Smooth muscle cell (in vitro differentiated cells): ENCODE results near the gene WDR70. TPM values are rescaled to one million over a fixed set of nuclear protein-coding genes. Genes with fewer than 3 reads are reported as not detected.
"Not testable (repeated sequence)": the region's sequence is repeated elsewhere in the genome, so short reads cannot be mapped to it uniquely, and the experiment has no call there.

ENCODE experiments used
- DNase-seq: peaks from one replicate; lab custom pipeline; 2025; ENCODE audit not compliant: unreplicated experiment; lab: John Stamatoyannopoulos, UW
- H2AFZ ChIP-seq: fragments of 200-600 bp; sonication (generic); 2 replicates; pipeline ENCODE4 v1.6.0; 2016; ENCODE audit warnings: antibody characterized with exemption, low read depth, mild to moderate bottlenecking
- H3F3A ChIP-seq: fragments of 200-600 bp; sonication (generic); 2 replicates; pipeline ENCODE4 v1.6.0; 2017; ENCODE audit warnings: antibody characterized with exemption, low read depth
- H3K27ac ChIP-seq: fragments of 200-600 bp; sonication (generic); 2 replicates; pipeline ENCODE4 v1.5.1; 2016; ENCODE audit warnings: low read depth, mild to moderate bottlenecking
- H3K27me3 ChIP-seq: fragments of 200-600 bp; sonication (generic); 2 replicates; pipeline ENCODE4 v1.6.1; 2016; ENCODE audit warnings: low read depth, mild to moderate bottlenecking
- H3K36me3 ChIP-seq: fragments of 200-600 bp; sonication (generic); 2 replicates; pipeline ENCODE4 v1.5.1; 2016; ENCODE audit warnings: low read depth
- H3K4me1 ChIP-seq: fragments of 200-600 bp; sonication (generic); 2 replicates; pipeline ENCODE4 v1.5.1; 2016; ENCODE audit warnings: low read depth
- H3K4me2 ChIP-seq: fragments of 200-600 bp; sonication (generic); 2 replicates; pipeline ENCODE4 v1.6.0; 2016; ENCODE audit warnings: mild to moderate bottlenecking
- H3K4me3 ChIP-seq: fragments of 200-600 bp; sonication (generic); 2 replicates; pipeline ENCODE4 v1.5.1; 2016; ENCODE audit warnings: mild to moderate bottlenecking
- H3K79me2 ChIP-seq: fragments of 200-600 bp; sonication (generic); 2 replicates; pipeline ENCODE4 v1.6.0; 2016; ENCODE audit warnings: low read depth, mild to moderate bottlenecking
- H3K9ac ChIP-seq: fragments of 200-600 bp; sonication (generic); 2 replicates; pipeline ENCODE4 v1.6.0; 2016; ENCODE audit warnings: low read depth
- H3K9me3 ChIP-seq: fragments of 200-600 bp; sonication (generic); replicated peaks from 2 replicates; pipeline ENCODE4 v1.5.1; 2016; ENCODE audit warnings: low read depth
- H4K20me1 ChIP-seq: fragments of 200-600 bp; sonication (generic); 2 replicates; pipeline ENCODE4 v1.6.0; 2016; ENCODE audit warnings: low read depth
- CTCF ChIP-seq: fragments of 200-600 bp; sonication (generic); IDR thresholded peaks from 2 replicates; pipeline ENCODE4 v1.5.1; 2017; ENCODE audit warnings: borderline replicate concordance, mild to moderate bottlenecking, antibody characterized with exemption; ENCODE audit not compliant: insufficient read depth, poor library complexity, severe bottlenecking
- WGBS: methylation state at CpG from one replicate; pipeline ENCODE4 v1.1.7; 2016; ENCODE audit warnings: low lambda C conversion rate; 5-methylcytosine and 5-hydroxymethylcytosine counted together
- polyA plus RNA-seq: library from polyadenylated mRNA; unstranded; fragments of >200 nt; fragmentation: Nextera tagmentation; extraction: Ambion mirVana; gene quantifications from 2 replicates; pipeline ENCODE4 v1.2.1, GENCODE V29; 2016
- total RNA-seq: library from RNA; depleted of rRNA; stranded (reverse); fragments of >200 nt; gene quantifications from 2 replicates; pipeline ENCODE4 v1.2.3, GENCODE V29; 2014

Gene WDR70
- total and polyA plus RNA-seq, 2 experiments from 2014 or later, result 17.8 to 28.7 TPM

GRCh38 chr5:37638897-37639296 is 259.8 kb downstream of the WDR70 start:
- Histone ChIP-seq H3K9me3 (no peaks in the 10 kb centered on the region), H3K9ac (no peak overlapping the region), H3K27me3 (no peaks in the 10 kb centered on the region), H3K27ac (no peak overlapping the region), H4K20me1 (no peaks in the 10 kb centered on the region), H3K36me3 (no peaks in the 10 kb centered on the region), H2AFZ (no peak overlapping the region), H3K4me3 (no peak overlapping the region), H3K79me2 (no peaks in the 10 kb centered on the region), H3K4me2 (no peak overlapping the region), H3K4me1 (no peaks in the 10 kb centered on the region), H3F3A (no peaks in the 10 kb centered on the region)
- no peak for DNase-seq
- WGBS, result 57% methylated on average over 1 of the region's 1 CpG
- no peak for TF ChIP-seq CTCF

- H3F3A ChIP-seq, result no peaks in the 10 kb centered on the region
- H3K27me3 ChIP-seq, result no peaks in the 10 kb centered on the region
- H3K4me3 ChIP-seq, result no peak overlapping the region
- 83% methylated on average over 2 of the region's 2 CpGs for WGBS
- no peak overlapping the region for H3K27ac ChIP-seq
- H4K20me1 ChIP-seq, result no peaks in the 10 kb centered on the region
- no peak overlapping the region for H3K9ac ChIP-seq
- no peaks in the 10 kb centered on the region for H3K4me1 ChIP-seq
- no peak for DNase-seq
- no peak overlapping the region for H3K4me2 ChIP-seq
- H2AFZ ChIP-seq, result no peak overlapping the region
- TF ChIP-seq CTCF, result no peak
- no peaks in the 10 kb centered on the region for H3K9me3 ChIP-seq
- no peaks in the 10 kb centered on the region for H3K36me3 ChIP-seq
- peaks cover 3% of the 10 kb centered on the region for H3K79me2 ChIP-seq
These were observed 261.0 kb downstream of the WDR70 start for GRCh38 chr5:37640088-37640487.

GRCh38 chr5:37641933-37642332 is 262.8 kb downstream of the WDR70 start:
- H3K4me1 ChIP-seq, result no peaks in the 10 kb centered on the region
- H3K27ac ChIP-seq, result no peak overlapping the region
- no peaks in the 10 kb centered on the region for H3K36me3 ChIP-seq
- H3F3A ChIP-seq, result no peaks in the 10 kb centered on the region
- TF ChIP-seq CTCF, result no peak
- no peaks in the 10 kb centered on the region for H4K20me1 ChIP-seq
- DNase-seq, result no peak
- H3K9me3 ChIP-seq, result no peaks in the 10 kb centered on the region
- no peak overlapping the region for H3K4me3 ChIP-seq
- no peak overlapping the region for H2AFZ ChIP-seq
- WGBS, result 86% methylated on average over 1 of the region's 1 CpG
- H3K79me2 ChIP-seq, result peaks cover 3% of the 10 kb centered on the region
- no peak overlapping the region for H3K9ac ChIP-seq
- no peaks in the 10 kb centered on the region for H3K27me3 ChIP-seq
- no peak overlapping the region for H3K4me2 ChIP-seq

GRCh38 chr5:37645707-37646106 is 266.6 kb downstream of the WDR70 start:
- Histone ChIP-seq H3K9me3 (no peaks in the 10 kb centered on the region), H3K36me3 (no peaks in the 10 kb centered on the region), H3K4me3 (no peak overlapping the region), H3K27ac (no peak overlapping the region), H2AFZ (no peak overlapping the region), H3F3A (no peaks in the 10 kb centered on the region), H3K27me3 (no peaks in the 10 kb centered on the region), H3K9ac (no peak overlapping the region), H3K4me2 (no peak overlapping the region), H3K79me2 (peaks cover 3% of the 10 kb centered on the region), H4K20me1 (no peaks in the 10 kb centered on the region), H3K4me1 (no peaks in the 10 kb centered on the region)
- 86% methylated on average over 1 of the region's 1 CpG for WGBS
- DNase-seq, result no peak
- TF ChIP-seq CTCF, result no peak

GRCh38 chr5:37654566-37654965 is 275.4 kb downstream of the WDR70 start:
- not testable (repeated sequence) for H3K4me3 ChIP-seq, H3F3A ChIP-seq, H3K4me1 ChIP-seq, H3K9ac ChIP-seq, DNase-seq, H4K20me1 ChIP-seq, H3K4me2 ChIP-seq, H3K27ac ChIP-seq, H2AFZ ChIP-seq, H3K27me3 ChIP-seq, H3K9me3 ChIP-seq, H3K36me3 ChIP-seq, H3K79me2 ChIP-seq
- 97% methylated on average over 1 of the region's 1 CpG for WGBS
